ENCODE data around the gene ZNF423. TPM values are rescaled to one million over a fixed set of nuclear protein-coding genes. Genes with fewer than 3 reads are reported as not detected.
A peak's percentile ranks its signal among the peaks of the same experiment; 100 is the strongest.

ZNF423 gene
- total RNA-seq: 10 to 100 TPM in 1 of 4 donors, 1 to 10 TPM in 3; 7.0 to 19.7 (median 8.4) TPM

DNA sequence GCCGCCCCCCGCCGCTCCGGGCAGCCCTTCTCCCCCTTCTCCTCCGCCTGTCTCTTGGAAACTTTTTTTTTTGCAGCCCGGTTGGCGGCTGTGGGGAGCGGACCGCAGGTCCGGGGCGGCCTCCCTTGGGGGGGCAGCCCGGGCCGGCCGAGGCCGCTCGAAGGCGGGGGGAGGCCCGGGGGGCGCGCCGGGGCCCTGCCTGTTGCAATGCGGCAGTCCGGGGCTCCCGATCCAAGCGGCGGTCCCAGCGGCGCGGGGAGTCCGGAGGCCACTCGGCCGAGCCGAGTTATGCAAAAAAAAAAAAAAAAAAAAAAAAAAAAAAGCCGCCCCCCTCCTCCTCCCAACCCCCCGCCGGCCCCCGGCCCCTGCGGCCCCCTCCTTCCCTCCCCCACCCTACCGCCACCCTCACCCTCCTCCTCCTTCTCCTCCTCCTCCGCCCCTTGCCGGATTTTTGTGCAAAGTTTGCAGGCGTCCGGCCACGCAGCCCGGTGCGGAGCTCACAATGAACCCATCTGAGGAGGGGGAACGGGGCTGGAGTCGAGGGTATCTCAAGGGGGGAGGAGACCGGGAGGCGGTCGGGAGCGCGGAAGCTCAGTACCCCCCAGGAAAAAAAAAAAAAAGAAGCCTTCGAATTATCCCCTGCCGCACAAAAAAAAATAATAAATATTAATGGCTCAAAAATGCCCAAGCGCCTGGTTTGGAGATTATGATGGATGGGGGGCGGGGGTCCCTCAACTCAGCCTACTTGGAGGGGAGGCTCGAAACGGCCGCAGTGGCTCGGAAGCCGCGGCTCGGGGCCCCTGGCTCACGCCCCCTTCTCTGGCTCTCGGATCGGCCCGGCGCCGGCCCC is at the start of gene ZNF423:
TSS of gene ZNF423 (minus strand) at position 291 of the 850 bp plus-strand sequence. CDS start 338 bp downstream, outside the sequence.
- H3K27me3 ChIP-seq: peaks cover 9% of the 10 kb centered on the region
- no peaks in the 10 kb centered on the region for H3K36me3 ChIP-seq
- TF ChIP-seq, protein P1, sequence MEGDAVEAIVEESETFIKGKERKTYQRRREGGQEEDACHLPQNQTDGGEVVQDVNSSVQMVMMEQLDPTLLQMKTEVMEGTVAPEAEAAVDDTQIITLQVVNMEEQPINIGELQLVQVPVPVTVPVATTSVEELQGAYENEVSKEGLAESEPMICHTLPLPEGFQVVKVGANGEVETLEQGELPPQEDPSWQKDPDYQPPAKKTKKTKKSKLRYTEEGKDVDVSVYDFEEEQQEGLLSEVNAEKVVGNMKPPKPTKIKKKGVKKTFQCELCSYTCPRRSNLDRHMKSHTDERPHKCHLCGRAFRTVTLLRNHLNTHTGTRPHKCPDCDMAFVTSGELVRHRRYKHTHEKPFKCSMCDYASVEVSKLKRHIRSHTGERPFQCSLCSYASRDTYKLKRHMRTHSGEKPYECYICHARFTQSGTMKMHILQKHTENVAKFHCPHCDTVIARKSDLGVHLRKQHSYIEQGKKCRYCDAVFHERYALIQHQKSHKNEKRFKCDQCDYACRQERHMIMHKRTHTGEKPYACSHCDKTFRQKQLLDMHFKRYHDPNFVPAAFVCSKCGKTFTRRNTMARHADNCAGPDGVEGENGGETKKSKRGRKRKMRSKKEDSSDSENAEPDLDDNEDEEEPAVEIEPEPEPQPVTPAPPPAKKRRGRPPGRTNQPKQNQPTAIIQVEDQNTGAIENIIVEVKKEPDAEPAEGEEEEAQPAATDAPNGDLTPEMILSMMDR (IDR thresholded peaks at IDR 0.05): no peak
- TF ChIP-seq POLR2AphosphoS5 (IDR thresholded peaks at IDR 0.05) (no peak), POLR2A (IDR thresholded peaks at IDR 0.05) (no peak), EP300 (IDR thresholded peaks at IDR 0.05) (no peak)
- peaks cover 0 to 63% (median 12%) of the 10 kb centered on the region in 3 donors for H3K4me1 ChIP-seq
- 2% methylated on average over 25 of the region's 70 CpGs; no CpG with 5 or more reads in 1 of the 2 donors for WGBS, 2 donors (ENCODE audit: low coverage in 1 of 2)
- peak within 1 kb of the TSS; percentile 77 to 88 for H3K4me3 ChIP-seq
- peak within 1 kb of the TSS; percentile 78 to 98 (median 94) for H3K27ac ChIP-seq
- ATAC-seq: peak; percentile 0
- no peaks in the 10 kb centered on the region for H3K9me3 ChIP-seq

DNA sequence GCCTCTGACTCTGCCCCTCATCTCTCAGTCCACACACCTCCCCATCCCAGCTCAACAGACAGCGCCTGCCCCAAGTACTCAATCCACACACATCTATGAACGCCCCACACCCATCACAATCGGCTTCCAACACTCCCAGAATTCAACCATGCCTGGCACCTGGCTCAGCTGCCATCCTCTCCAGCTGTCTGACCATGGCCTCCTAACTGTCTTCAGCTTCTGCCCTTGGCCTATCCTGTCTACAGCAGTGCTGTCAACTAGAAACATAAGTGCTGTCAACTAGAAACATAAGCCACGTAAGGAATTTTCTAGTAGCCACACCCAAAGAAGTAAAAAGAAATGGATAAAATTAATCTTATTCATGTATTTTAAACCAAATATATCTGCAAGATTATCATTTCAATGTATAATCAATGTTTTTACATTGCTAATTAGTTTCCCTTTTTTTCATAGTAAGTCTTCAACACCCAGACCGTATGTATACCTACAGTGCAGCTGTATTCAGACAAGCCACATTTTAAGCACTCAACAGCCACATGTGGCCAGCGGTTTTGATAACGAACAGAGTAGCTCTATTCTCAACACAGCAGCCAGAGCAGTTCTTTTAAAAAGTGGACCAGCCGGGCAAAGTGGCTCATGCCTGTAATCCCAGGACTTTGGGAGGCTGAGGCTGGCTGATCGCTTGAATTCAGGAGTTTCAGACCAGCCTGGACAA is 48.6 kb upstream of the ZNF423 start:
- no peak overlapping the region for H3K27ac ChIP-seq
- WGBS, 2 donors (ENCODE audit: low coverage in 1 of 2): 75 to 81% methylated on average over 6 to 9 of the region's 9 CpGs
- no peak overlapping the region for H3K4me3 ChIP-seq
- no peak for ATAC-seq
- H3K36me3 ChIP-seq: no peaks in the 10 kb centered on the region
- H3K9me3 ChIP-seq: no peaks in the 10 kb centered on the region
- no peaks in the 10 kb centered on the region for H3K27me3 ChIP-seq
- H3K4me1 ChIP-seq: no peaks in the 10 kb centered on the region
- TF ChIP-seq POLR2AphosphoS5 (IDR thresholded peaks at IDR 0.05): no peak

- WGBS, 2 donors (ENCODE audit: low coverage in 1 of 2): 81 to 88% methylated on average over 4 to 5 of the region's 5 CpGs
Observed at GRCh38 chr16:49902908-49903307, 47.0 kb upstream of the ZNF423 start.

GRCh38 chr16:49901711-49902110 is 45.8 kb upstream of the ZNF423 start:
- Histone ChIP-seq H3K27me3 (no peaks in the 10 kb centered on the region), H3K9me3 (no peaks in the 10 kb centered on the region), H3K36me3 (no peaks in the 10 kb centered on the region), H3K4me1 (no peaks in the 10 kb centered on the region), H3K27ac (no peak overlapping the region), H3K4me3 (no peak overlapping the region)
- TF ChIP-seq POLR2A (IDR thresholded peaks at IDR 0.05) (no peak), POLR2AphosphoS5 (IDR thresholded peaks at IDR 0.05) (no peak), EP300 (IDR thresholded peaks at IDR 0.05) (no peak)
- TF ChIP-seq, protein P1 (IDR thresholded peaks at IDR 0.05): no peak
- no peak for ATAC-seq
- WGBS, 2 donors (ENCODE audit: low coverage in 1 of 2): 87 to 100% methylated on average over 1 to 9 of the region's 9 CpGs

More at GRCh38 chr16:49902908-49903307, 47.0 kb upstream of the ZNF423 start:
- no peaks in the 10 kb centered on the region for H3K27me3 ChIP-seq
- no peak overlapping the region for H3K27ac ChIP-seq
- no peaks in the 10 kb centered on the region for H3K4me1 ChIP-seq
- no peaks in the 10 kb centered on the region for H3K9me3 ChIP-seq
- no peak overlapping the region for H3K4me3 ChIP-seq
- TF ChIP-seq POLR2AphosphoS5 (IDR thresholded peaks at IDR 0.05) (no peak), POLR2A (IDR thresholded peaks at IDR 0.05) (no peak), EP300 (IDR thresholded peaks at IDR 0.05) (no peak)
- TF ChIP-seq, protein P1 (IDR thresholded peaks at IDR 0.05): no peak
- no peaks in the 10 kb centered on the region for H3K36me3 ChIP-seq
- no peak for ATAC-seq

DNA sequence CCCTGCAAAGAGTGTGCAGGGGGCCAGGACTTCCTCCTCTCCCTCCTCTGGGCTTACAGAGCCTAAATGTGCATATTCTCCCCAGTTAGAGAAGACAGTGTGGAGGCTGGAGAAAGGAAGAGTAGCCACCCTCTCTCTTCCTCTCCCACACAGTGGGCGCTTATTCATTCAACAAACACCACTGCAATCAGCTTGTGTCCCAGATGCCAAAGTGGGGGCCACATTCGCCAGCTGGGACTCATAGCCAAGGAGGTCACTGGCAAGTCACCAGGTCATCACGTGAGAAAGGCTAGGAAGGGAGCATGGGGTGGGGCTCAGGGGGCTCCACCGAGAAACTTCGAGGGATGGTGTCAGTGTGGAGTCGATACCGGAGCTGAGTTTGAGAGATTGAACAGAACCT is 45.0 kb upstream of the ZNF423 start:
- WGBS, 2 donors (ENCODE audit: low coverage in 1 of 2): 77 to 86% methylated on average over 4 to 6 of the region's 7 CpGs
- Histone ChIP-seq H3K27ac (no peak overlapping the region), H3K4me3 (no peak overlapping the region), H3K4me1 (no peaks in the 10 kb centered on the region), H3K36me3 (no peaks in the 10 kb centered on the region), H3K9me3 (no peaks in the 10 kb centered on the region), H3K27me3 (peaks cover 1% of the 10 kb centered on the region)
- no peak for ATAC-seq
- no peak for TF ChIP-seq POLR2A (IDR thresholded peaks at IDR 0.05)
- no peak for TF ChIP-seq EP300 (IDR thresholded peaks at IDR 0.05)
- TF ChIP-seq, protein P1 (IDR thresholded peaks at IDR 0.05): no peak
